ENCODE data around the gene AKAP8L. TPM values are rescaled to one million over a fixed set of nuclear protein-coding genes. Genes with fewer than 3 reads are reported as not detected.
"Not testable (repeated sequence)": the region's sequence is repeated elsewhere in the genome, so short reads cannot be mapped to it uniquely, and the experiment has no call there.

AKAP8L gene
- total and polyA plus RNA-seq, 4 donors, result 34.7 to 243 (median 88.6) TPM

DNA sequence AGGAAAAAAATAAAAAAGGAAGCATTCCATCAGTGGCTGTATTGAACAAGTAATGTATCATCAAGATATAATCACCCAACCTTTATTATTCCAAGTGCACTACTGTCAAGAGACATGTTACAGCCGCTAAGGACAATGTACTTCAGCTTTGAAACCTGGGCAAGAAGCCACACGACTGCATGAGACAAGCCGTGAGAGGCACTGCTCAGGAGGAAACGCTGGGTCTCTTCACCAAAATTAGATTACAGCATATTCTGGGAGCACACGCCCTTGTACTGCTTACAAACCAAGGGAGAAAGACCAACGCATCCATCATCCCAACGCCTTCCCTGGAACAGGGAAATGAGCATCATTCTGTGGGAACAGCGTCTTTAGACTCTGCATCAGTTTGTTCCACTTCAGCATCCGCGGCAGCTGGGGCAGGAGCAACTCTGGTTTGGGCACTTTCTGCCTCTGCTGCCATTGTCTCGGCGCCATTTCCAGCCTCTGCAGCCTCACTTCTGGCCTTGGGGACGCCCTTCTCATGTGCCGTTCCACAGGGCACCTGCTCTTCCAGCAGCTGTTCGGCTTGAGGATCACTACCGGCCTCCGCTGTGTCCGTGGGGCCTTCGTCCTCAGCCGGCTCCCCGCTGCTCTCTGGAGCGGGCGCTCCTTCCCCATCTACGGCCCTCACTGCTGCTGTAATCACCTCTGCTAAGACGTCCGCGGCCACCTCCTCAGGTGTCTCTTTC lies 64.1 kb downstream of the AKAP8L start:
- no peak for ATAC-seq (ENCODE audit: low FRiP score)
- Histone ChIP-seq H3K4me3 (ENCODE audit: low read length in 2 of 2) (no peak overlapping the region), H3K27me3 (ENCODE audit: control insufficient read depth in 1 of 2, insufficient read depth in 2 of 2, low read length in 1 of 2) (no peaks in the 10 kb centered on the region), H3K4me1 (ENCODE audit: control insufficient read depth in 1 of 2, insufficient read depth in 2 of 2, low read length in 2 of 2) (no peaks in the 10 kb centered on the region), H3K9me3 (ENCODE audit: control insufficient read depth, low read length) (no peaks in the 10 kb centered on the region), H3K36me3 (ENCODE audit: control insufficient read depth in 1 of 2, insufficient read depth in 2 of 2, low read length in 1 of 2) (peaks cover 5 to 7% of the 10 kb centered on the region in 2 donors), H3K27ac (ENCODE audit: low read depth in 1 of 2, low read length in 2 of 2) (no peak overlapping the region)
- no peak for DNase-seq
- 82 to 84% methylated on average over 27 of the region's 27 CpGs for WGBS, 2 donors
- intact Hi-C loops (cut with DNase I), result no loop called here

DNA sequence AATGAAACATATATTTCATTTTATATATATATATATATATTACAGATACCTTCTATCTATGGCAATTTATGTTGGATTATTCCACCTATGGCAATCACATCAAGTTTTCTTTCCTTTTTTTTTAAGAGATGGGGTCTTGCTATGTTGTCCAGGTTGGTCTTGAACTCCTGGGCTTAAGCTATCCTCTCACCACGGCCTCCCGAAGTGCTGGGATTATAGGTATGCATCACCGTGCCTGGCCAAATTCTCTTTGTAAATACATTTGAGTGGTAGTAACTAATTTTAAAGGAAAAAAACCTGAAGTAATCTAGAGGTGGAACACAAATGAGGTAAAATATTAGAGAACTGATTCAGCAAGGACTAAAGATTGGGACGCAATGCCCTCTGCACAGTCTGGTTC lies 64.9 kb downstream of the AKAP8L start:
- no peak for ATAC-seq (ENCODE audit: low FRiP score)
- Histone ChIP-seq H3K4me1 (ENCODE audit: control insufficient read depth in 1 of 2, insufficient read depth in 2 of 2, low read length in 2 of 2) (no peaks in the 10 kb centered on the region), H3K4me3 (ENCODE audit: low read length in 2 of 2) (no peak overlapping the region), H3K27ac (ENCODE audit: low read depth in 1 of 2, low read length in 2 of 2) (no peak overlapping the region), H3K27me3 (ENCODE audit: control insufficient read depth in 1 of 2, insufficient read depth in 2 of 2, low read length in 1 of 2) (no peaks in the 10 kb centered on the region), H3K36me3 (ENCODE audit: control insufficient read depth in 1 of 2, insufficient read depth in 2 of 2, low read length in 1 of 2) (peaks cover 0 to 6% of the 10 kb centered on the region in 2 donors), H3K9me3 (ENCODE audit: control insufficient read depth, low read length) (no peaks in the 10 kb centered on the region)
- WGBS, 2 donors, result 46 to 83% methylated on average over 4 of the region's 4 CpGs
- DNase-seq, result no peak
- intact Hi-C loops (cut with DNase I), result no loop called here

DNA sequence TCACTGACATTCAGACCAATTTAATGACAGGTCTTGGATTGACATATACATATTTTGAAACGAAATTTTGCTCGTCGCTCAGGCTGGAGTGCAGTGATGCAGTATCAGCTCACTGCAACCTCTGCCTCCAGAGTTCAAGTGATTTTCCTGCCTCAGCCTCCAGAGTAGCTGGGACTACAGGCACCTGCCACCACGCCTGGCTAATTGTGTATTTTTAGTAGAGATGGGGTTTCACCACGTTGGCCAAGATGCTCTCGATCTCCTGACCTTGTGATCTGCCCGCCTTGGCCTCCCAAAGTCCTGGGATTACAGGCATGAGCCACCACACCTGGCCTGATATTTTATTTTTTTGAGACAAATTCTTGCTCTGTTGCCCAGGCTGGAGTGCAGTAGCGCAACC lies 66.3 kb downstream of the AKAP8L start:
- H3K27ac ChIP-seq (ENCODE audit: low read depth in 1 of 2, low read length in 2 of 2); ATAC-seq (ENCODE audit: low FRiP score); H3K36me3 ChIP-seq (ENCODE audit: control insufficient read depth in 1 of 2, insufficient read depth in 2 of 2, low read length in 1 of 2); H3K4me3 ChIP-seq (ENCODE audit: low read length in 2 of 2); H3K27me3 ChIP-seq (ENCODE audit: control insufficient read depth in 1 of 2, insufficient read depth in 2 of 2, low read length in 1 of 2); intact Hi-C loops (cut with DNase I); H3K9me3 ChIP-seq (ENCODE audit: control insufficient read depth, low read length); H3K4me1 ChIP-seq (ENCODE audit: control insufficient read depth in 1 of 2, insufficient read depth in 2 of 2, low read length in 2 of 2): not testable (repeated sequence)
- DNase-seq, result peak in 1 of 2 donors; percentile 3
- 87 to 90% methylated on average over 8 of the region's 8 CpGs for WGBS, 2 donors

DNA sequence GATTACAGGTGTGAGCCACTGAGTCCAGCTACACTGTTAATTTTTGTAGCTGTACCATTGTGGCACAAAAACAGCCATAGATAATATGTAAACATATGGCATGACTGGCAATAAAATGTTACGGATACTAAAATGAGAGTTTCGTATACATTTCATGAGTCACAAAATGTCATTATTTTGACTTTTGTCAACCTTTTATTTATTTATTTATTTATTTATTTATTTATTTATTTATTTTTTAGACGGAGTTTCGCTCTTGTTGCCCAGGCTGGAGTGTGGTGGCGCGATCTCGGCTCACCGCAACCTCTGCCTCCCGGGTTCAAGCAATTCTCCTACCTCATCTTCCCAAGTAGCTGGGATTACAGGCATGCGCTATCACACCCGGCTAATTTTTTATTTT lies 77.5 kb downstream of the AKAP8L start:
- H3K36me3 ChIP-seq (ENCODE audit: control insufficient read depth in 1 of 2, insufficient read depth in 2 of 2, low read length in 1 of 2); ATAC-seq (ENCODE audit: low FRiP score); H3K9me3 ChIP-seq (ENCODE audit: control insufficient read depth, low read length); intact Hi-C loops (cut with DNase I); H3K4me3 ChIP-seq (ENCODE audit: low read length in 2 of 2); H3K4me1 ChIP-seq (ENCODE audit: control insufficient read depth in 1 of 2, insufficient read depth in 2 of 2, low read length in 2 of 2); H3K27me3 ChIP-seq (ENCODE audit: control insufficient read depth in 1 of 2, insufficient read depth in 2 of 2, low read length in 1 of 2); H3K27ac ChIP-seq (ENCODE audit: low read depth in 1 of 2, low read length in 2 of 2); DNase-seq: not testable (repeated sequence)
- WGBS, 2 donors, result 95 to 98% methylated on average over 11 of the region's 11 CpGs

DNA sequence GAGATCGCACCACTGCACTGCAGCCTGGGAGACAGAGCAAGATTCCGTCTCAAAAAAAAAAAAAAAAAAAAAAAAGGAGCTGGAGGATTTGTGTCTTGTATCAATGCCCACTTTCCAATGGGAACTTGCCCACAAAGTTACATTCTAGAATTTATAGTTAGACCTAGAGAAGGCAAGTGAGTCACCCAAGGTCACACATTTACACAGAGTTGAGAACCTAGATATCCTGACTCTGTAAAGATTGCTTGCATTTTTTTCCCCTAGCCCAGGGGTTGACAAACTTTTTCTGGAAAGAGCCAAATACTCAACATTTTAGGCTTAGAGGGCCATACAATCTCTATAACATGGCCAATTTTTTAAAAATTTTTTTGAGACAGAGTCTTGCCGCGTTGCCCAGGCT lies 78.7 kb downstream of the AKAP8L start:
- no peak for ATAC-seq (ENCODE audit: low FRiP score)
- intact Hi-C loops (cut with DNase I), result no loop called here
- WGBS, 2 donors, result 77 to 85% methylated on average over 4 of the region's 4 CpGs

DNA sequence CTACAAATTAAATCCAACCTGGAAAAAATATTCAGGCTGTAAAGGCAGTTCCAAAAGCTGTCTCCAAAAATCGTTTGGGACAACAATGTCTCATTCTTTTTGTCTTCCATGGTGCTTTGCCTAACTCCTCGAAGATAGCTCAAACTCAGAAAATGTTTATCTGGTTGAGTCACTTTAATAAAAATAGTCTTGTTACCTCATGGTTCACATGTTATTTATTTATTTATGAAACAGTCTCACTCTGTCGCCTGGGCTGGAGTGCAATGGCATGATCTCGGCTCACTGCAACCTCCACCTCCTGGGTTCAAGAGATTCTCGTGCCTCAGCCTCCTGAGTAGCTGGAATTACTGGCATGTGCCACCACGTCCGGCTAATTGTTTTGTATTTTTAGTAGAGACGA lies 81.6 kb downstream of the AKAP8L start:
- 2 to 6% methylated on average over 8 of the region's 8 CpGs for WGBS, 2 donors
- intact Hi-C loops (cut with DNase I), result loop anchor here in 1 of 2 donors (5.0 kb wide), 3 partner anchors 40 to 145 kb away; partner anchors contain the start of gene AKAP8
- Histone ChIP-seq H3K27ac (ENCODE audit: low read depth in 1 of 2, low read length in 2 of 2) (peak overlapping the region in 1 of 2 donors; percentile 10), H3K27me3 (ENCODE audit: control insufficient read depth in 1 of 2, insufficient read depth in 2 of 2, low read length in 1 of 2) (no peaks in the 10 kb centered on the region), H3K36me3 (ENCODE audit: control insufficient read depth in 1 of 2, insufficient read depth in 2 of 2, low read length in 1 of 2) (no peaks in the 10 kb centered on the region), H3K9me3 (ENCODE audit: control insufficient read depth, low read length) (no peaks in the 10 kb centered on the region), H3K4me1 (ENCODE audit: control insufficient read depth in 1 of 2, insufficient read depth in 2 of 2, low read length in 2 of 2) (no peaks in the 10 kb centered on the region), H3K4me3 (ENCODE audit: low read length in 2 of 2) (no peak overlapping the region)
- ATAC-seq (ENCODE audit: low FRiP score) (peak; percentile 72), DNase-seq (no peak)

More for the DNA sequence above, 78.7 kb downstream of the AKAP8L start:
- Histone ChIP-seq H3K9me3 (ENCODE audit: control insufficient read depth, low read length) (no peaks in the 10 kb centered on the region), H3K36me3 (ENCODE audit: control insufficient read depth in 1 of 2, insufficient read depth in 2 of 2, low read length in 1 of 2) (no peaks in the 10 kb centered on the region), H3K4me3 (ENCODE audit: low read length in 2 of 2) (no peak overlapping the region), H3K27ac (ENCODE audit: low read depth in 1 of 2, low read length in 2 of 2) (no peak overlapping the region), H3K4me1 (ENCODE audit: control insufficient read depth in 1 of 2, insufficient read depth in 2 of 2, low read length in 2 of 2) (no peaks in the 10 kb centered on the region), H3K27me3 (ENCODE audit: control insufficient read depth in 1 of 2, insufficient read depth in 2 of 2, low read length in 1 of 2) (no peaks in the 10 kb centered on the region)
- no peak for DNase-seq

GRCh38 chr19:15335992-15336391 lies 82.8 kb downstream of the AKAP8L start:
- not testable (repeated sequence) for H3K27me3 ChIP-seq (ENCODE audit: control insufficient read depth in 1 of 2, insufficient read depth in 2 of 2, low read length in 1 of 2); ATAC-seq (ENCODE audit: low FRiP score); H3K9me3 ChIP-seq (ENCODE audit: control insufficient read depth, low read length); H3K36me3 ChIP-seq (ENCODE audit: control insufficient read depth in 1 of 2, insufficient read depth in 2 of 2, low read length in 1 of 2); H3K4me3 ChIP-seq (ENCODE audit: low read length in 2 of 2); H3K4me1 ChIP-seq (ENCODE audit: control insufficient read depth in 1 of 2, insufficient read depth in 2 of 2, low read length in 2 of 2); DNase-seq
- intact Hi-C loops (cut with DNase I), result loop anchor here in 1 of 2 donors (5.0 kb wide), 3 partner anchors 41 to 144 kb away; partner anchors contain the start of gene AKAP8
- H3K27ac ChIP-seq (ENCODE audit: low read depth in 1 of 2, low read length in 2 of 2), result peak overlapping the region in 1 of 2 donors; percentile 33
- WGBS, 2 donors, result 52 to 61% methylated on average over 7 of the region's 7 CpGs

DNA sequence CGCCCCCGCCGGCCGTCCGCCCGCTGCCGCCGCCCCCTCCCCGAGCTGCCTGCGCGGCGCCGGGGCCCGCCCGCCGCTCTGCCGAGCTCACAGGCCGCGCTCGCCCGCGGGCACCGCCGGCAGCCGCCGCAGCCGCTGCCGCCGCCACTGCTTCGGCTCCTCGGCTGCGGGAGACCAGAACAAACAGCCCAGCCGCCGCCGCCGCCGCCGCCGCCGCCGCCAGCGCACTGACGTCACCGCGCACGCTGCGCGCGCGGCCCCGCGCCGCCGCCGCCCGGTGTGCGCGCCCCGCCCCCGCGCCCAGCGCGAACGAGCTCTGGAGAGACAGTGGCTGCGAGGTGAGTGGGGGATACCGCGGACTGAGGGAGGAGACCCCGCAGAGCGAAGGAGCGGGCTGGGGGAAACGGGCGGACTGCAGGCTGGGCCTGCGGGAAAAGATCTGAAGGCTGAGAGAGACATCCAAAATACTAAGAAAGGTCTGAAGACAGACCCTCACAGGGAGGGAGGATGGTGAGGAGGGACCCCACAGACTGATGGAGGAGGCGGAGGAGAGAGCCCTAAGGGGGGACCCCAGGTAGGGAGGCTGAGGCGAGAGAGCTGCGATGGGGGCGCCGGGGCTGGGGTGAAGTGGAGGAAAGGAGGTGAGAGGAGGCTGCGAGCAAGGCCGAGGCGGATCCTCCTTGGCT lies 86.3 kb downstream of the AKAP8L start, which contains the start of gene BRD4:
Gene BRD4 (minus strand): TSS at position 229 of the 686 bp plus-strand sequence. CDS start 59,440 bp downstream, outside the sequence.
- intact Hi-C loops (cut with DNase I), result loop anchor here in 1 of 2 donors (5.0 kb wide), 2 partner anchors 45 to 65 kb away; partner anchors contain the start of gene AKAP8
- H3K27me3 ChIP-seq (ENCODE audit: control insufficient read depth in 1 of 2, insufficient read depth in 2 of 2, low read length in 1 of 2), result no peaks in the 10 kb centered on the region
- H3K27ac ChIP-seq (ENCODE audit: low read depth in 1 of 2, low read length in 2 of 2), result peak within 1 kb of the TSS; percentile 99 to 100
- DNase-seq (peak; percentile 80 to 91), ATAC-seq (ENCODE audit: low FRiP score) (peak; percentile 85)
- H3K4me3 ChIP-seq (ENCODE audit: low read length in 2 of 2), result peak within 1 kb of the TSS; percentile 99 to 100
- WGBS, 2 donors, result 1% methylated on average over 52 to 81 of the region's 81 CpGs
- no peaks in the 10 kb centered on the region for H3K9me3 ChIP-seq (ENCODE audit: control insufficient read depth, low read length)
- H3K36me3 ChIP-seq (ENCODE audit: control insufficient read depth in 1 of 2, insufficient read depth in 2 of 2, low read length in 1 of 2), result no peaks in the 10 kb centered on the region
- peaks cover 0 to 2% of the 10 kb centered on the region in 2 donors for H3K4me1 ChIP-seq (ENCODE audit: control insufficient read depth in 1 of 2, insufficient read depth in 2 of 2, low read length in 2 of 2)
